RCC 7860 (cell line): ENCODE data around the gene VSIR.

Source experiments
- DNase-seq: peaks from one replicate; pipeline ENCODE4 v3.0.0-alpha.2; 2015; ENCODE audit warnings: low spot score
- FAIRE-seq: peaks from 2 replicates; lab custom pipeline; 2012; peaks lifted over from hg19 to GRCh38; lab: Jason Lieb, UNC

Gene VSIR

GRCh38 chr10:71700731-71701368 lies 72.5 kb downstream of the VSIR start:
- no peak for DNase-seq
- FAIRE-seq: no peak

- no peak for DNase-seq
- no peak for FAIRE-seq
These were observed 74.6 kb downstream of the VSIR start for GRCh38 chr10:71698737-71699136.

GRCh38 chr10:71697938-71698709 lies 75.2 kb downstream of the VSIR start:
- no peak for FAIRE-seq
- DNase-seq: no peak
